Activated T-helper 1 cell treated with Interleukin-2 at 50 U/mL for 16 hours (primary cell): Measurements from ENCODE around the gene REEP1.
"Not testable (repeated sequence)": the region's sequence is repeated elsewhere in the genome, so short reads cannot be mapped to it uniquely, and the experiment has no call there.

Experiments used
- DNase-seq: peaks from one replicate; pipeline ENCODE4 v3.0.0-alpha.2; 2020; ENCODE audit warnings: low read depth

REEP1 gene

GRCh38 chr2:86224645-86225355 is 112.6 kb downstream of the REEP1 start:
- DNase-seq, result no peak

GRCh38 chr2:86223927-86224560 is 113.4 kb downstream of the REEP1 start:
- DNase-seq, result no peak

- DNase-seq, result no peak
These were observed 114.1 kb downstream of the REEP1 start for GRCh38 chr2:86223140-86223926.

GRCh38 chr2:86221066-86221684 is 116.3 kb downstream of the REEP1 start:
- DNase-seq, result no peak

GRCh38 chr2:86219896-86220295 is 117.5 kb downstream of the REEP1 start:
- no peak for DNase-seq

- no peak for DNase-seq
These were observed 119.3 kb downstream of the REEP1 start for GRCh38 chr2:86218124-86218523.

GRCh38 chr2:86216575-86217555 is 120.6 kb downstream of the REEP1 start:
- no peak for DNase-seq

GRCh38 chr2:86214503-86214832 is 123.0 kb downstream of the REEP1 start:
- no peak for DNase-seq

- no peak for DNase-seq
These were observed 123.5 kb downstream of the REEP1 start for GRCh38 chr2:86213699-86214502.

- DNase-seq, result no peak
These were observed 124.4 kb downstream of the REEP1 start for GRCh38 chr2:86213056-86213455.

- no peak for DNase-seq
These were observed 125.6 kb downstream of the REEP1 start for GRCh38 chr2:86211796-86212188.

- no peak for DNase-seq
These were observed 126.2 kb downstream of the REEP1 start for GRCh38 chr2:86211033-86211795.

- DNase-seq, result no peak
These were observed 133.0 kb downstream of the REEP1 start for GRCh38 chr2:86204458-86204857.

- DNase-seq, result no peak
These were observed 133.8 kb downstream of the REEP1 start for GRCh38 chr2:86203614-86204013.

GRCh38 chr2:86202702-86203101 is 134.7 kb downstream of the REEP1 start:
- DNase-seq, result no peak

GRCh38 chr2:86202336-86202692 is 135.1 kb downstream of the REEP1 start:
- no peak for DNase-seq

- DNase-seq, result no peak
These were observed 135.6 kb downstream of the REEP1 start for GRCh38 chr2:86201671-86202335.

GRCh38 chr2:86200564-86200963 is 136.9 kb downstream of the REEP1 start:
- not testable (repeated sequence) for DNase-seq

- DNase-seq, result no peak
These were observed 137.6 kb downstream of the REEP1 start for GRCh38 chr2:86199834-86200177.
